Measurements from ENCODE around the gene LRG1.
A peak's percentile ranks its signal among the peaks of the same experiment; 100 is the strongest.

Gene LRG1

DNA sequence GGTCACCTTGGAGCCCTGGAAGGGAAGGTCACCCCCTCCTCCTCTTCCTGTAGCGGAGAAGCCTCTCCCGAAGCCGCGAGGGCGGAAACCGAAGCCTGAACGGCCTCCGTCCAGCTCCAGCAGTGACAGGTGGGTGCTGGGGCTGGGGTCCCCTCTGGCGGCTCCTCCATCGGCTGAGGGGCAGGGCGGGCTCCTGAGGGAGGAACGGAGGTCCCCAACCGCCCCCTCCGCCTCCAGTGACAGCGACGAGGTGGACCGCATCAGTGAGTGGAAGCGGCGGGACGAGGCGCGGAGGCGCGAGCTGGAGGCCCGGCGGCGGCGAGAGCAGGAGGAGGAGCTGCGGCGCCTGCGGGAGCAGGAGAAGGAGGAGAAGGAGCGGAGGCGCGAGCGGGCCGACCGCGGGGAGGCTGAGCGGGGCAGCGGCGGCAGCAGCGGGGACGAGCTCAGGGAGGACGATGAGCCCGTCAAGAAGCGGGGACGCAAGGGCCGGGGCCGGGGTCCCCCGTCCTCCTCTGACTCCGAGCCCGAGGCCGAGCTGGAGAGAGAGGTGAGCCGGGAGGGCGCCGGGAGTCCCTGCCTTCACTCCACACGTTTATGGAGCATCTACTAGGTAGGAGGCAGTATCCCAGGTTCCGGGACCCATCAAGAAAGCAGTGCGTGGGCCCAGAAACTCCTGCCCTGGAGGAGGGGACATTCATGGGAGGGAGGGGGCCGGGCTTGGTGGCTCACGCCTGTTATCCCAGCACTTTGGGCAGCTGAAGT lies 45.7 kb downstream of the LRG1 start (continued):
- TF ChIP-seq PRDM4 (tag by site-specific recombination; IDR thresholded peaks at IDR 0.05): no peak

DNA sequence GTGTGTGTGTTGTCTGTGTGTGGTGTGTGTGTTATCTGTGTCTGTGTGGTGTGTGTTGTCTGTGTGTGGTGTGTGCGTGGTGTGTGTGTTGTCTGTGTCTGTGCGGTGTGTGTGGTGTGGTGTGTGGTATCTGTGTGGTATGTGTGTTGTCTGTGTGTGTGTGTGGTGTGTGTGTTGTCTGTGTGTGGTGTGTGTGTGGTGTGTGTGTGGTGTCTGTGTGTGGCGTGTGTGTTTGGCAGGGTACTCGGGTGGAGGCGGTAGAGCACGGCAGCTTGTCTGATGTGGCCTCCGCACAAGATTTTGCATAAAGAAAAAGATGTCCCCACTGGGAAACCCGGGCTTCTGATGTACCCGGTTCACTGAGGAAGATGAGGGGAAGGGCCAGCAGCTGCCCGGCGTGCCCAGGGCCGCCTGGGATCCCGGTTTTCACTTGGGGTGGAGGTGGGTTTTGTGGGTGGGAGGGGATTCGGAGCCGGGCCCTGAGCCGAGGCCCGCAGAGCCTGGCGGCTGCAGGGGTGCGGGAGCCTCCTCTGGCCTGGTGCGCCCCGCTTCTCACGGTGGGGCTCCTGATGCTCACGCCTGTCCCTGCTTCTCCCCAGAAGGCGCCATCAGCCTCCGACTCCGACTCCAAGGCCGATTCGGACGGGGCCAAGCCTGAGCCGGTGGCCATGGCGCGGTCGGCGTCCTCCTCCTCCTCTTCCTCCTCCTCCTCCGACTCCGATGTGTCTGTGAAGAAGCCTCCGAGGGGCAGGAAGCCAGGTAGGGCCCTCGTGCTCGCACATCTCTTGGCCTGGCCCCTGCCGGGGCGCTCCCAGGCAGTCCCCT lies 46.5 kb downstream of the LRG1 start:
- H3K36me3 ChIP-seq (ENCODE audit: control insufficient read depth in 2 of 2, insufficient read depth in 1 of 2, low read length in 2 of 2): peaks cover 42 to 91% of the 10 kb centered on the region in 2 experiments; a peak in 2 of 3 replicates
- TF ChIP-seq, protein P1, sequence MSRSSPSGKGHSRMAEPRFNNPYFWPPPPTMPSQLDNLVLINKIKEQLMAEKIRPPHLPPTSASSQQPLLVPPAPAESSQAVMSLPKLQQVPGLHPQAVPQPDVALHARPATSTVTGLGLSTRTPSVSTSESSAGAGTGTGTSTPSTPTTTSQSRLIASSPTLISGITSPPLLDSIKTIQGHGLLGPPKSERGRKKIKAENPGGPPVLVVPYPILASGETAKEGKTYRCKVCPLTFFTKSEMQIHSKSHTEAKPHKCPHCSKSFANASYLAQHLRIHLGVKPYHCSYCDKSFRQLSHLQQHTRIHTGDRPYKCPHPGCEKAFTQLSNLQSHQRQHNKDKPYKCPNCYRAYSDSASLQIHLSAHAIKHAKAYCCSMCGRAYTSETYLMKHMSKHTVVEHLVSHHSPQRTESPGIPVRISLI (tag by site-specific recombination; IDR thresholded peaks at IDR 0.05): no peak
- TF ChIP-seq, protein P2, sequence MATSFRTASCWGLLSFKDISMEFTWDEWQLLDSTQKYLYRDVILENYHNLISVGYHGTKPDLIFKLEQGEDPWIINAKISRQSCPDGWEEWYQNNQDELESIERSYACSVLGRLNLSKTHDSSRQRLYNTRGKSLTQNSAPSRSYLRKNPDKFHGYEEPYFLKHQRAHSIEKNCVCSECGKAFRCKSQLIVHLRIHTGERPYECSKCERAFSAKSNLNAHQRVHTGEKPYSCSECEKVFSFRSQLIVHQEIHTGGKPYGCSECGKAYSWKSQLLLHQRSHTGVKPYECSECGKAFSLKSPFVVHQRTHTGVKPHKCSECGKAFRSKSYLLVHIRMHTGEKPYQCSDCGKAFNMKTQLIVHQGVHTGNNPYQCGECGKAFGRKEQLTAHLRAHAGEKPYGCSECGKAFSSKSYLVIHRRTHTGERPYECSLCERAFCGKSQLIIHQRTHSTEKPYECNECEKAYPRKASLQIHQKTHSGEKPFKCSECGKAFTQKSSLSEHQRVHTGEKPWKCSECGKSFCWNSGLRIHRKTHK (tag by site-specific recombination; IDR thresholded peaks at IDR 0.05): no peak
- TF ChIP-seq ZBTB6 (tag by site-specific recombination; IDR thresholded peaks at IDR 0.05): no peak
- no peak for TF ChIP-seq ZBTB21 (tag by site-specific recombination; IDR thresholded peaks at IDR 0.05)
- no peak for TF ChIP-seq ZNF76 (tag by site-specific recombination; IDR thresholded peaks at IDR 0.05; ENCODE audit: borderline replicate concordance, low read depth)
- no peak for TF ChIP-seq ZNF518A (tag by site-specific recombination; conservative IDR thresholded peaks at IDR 0.05; ENCODE audit: low read depth)
- no peak for TF ChIP-seq ZNF777 (tag by site-specific recombination; IDR thresholded peaks at IDR 0.05; ENCODE audit: borderline replicate concordance)
- no peak for TF ChIP-seq ZNF146 (tag by site-specific recombination; IDR thresholded peaks at IDR 0.05)
- TF ChIP-seq, protein P3, sequence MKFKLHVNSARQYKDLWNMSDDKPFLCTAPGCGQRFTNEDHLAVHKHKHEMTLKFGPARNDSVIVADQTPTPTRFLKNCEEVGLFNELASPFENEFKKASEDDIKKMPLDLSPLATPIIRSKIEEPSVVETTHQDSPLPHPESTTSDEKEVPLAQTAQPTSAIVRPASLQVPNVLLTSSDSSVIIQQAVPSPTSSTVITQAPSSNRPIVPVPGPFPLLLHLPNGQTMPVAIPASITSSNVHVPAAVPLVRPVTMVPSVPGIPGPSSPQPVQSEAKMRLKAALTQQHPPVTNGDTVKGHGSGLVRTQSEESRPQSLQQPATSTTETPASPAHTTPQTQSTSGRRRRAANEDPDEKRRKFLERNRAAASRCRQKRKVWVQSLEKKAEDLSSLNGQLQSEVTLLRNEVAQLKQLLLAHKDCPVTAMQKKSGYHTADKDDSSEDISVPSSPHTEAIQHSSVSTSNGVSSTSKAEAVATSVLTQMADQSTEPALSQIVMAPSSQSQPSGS (tag by site-specific recombination; IDR thresholded peaks at IDR 0.05; ENCODE audit: low read depth): no peak
- TF ChIP-seq ZNF157 (tag by site-specific recombination; IDR thresholded peaks at IDR 0.05): no peak
- TF ChIP-seq ZNF341 (tag by site-specific recombination; IDR thresholded peaks at IDR 0.05; ENCODE audit: low read depth): no peak
- TF ChIP-seq ZNF266 (tag by site-specific recombination; IDR thresholded peaks at IDR 0.05; ENCODE audit: low read depth): no peak
- no peak for TF ChIP-seq ZBTB7A (tag by site-specific recombination; IDR thresholded peaks at IDR 0.05; ENCODE audit: low read depth)
- TF ChIP-seq ZBTB8A (tag by site-specific recombination; IDR thresholded peaks at IDR 0.05): no peak
- TF ChIP-seq ZNF391 (tag by site-specific recombination; IDR thresholded peaks at IDR 0.05; ENCODE audit: borderline replicate concordance, low read depth): peak; percentile 6; the same call in 1 of the 2 replicates
- no peak for TF ChIP-seq ZNF488 (tag by site-specific recombination; IDR thresholded peaks at IDR 0.05)
- no peak for TF ChIP-seq ZNF433 (tag by site-specific recombination; IDR thresholded peaks at IDR 0.05; ENCODE audit: low read depth)
- 0 out of 2 replicates have a peak, but pooled peaks have one; percentile 25 for TF ChIP-seq ZNF239 (tag by site-specific recombination; IDR thresholded peaks at IDR 0.05)

More for the DNA sequence above, 46.5 kb downstream of the LRG1 start:
- no peak overlapping the region for H3K27ac ChIP-seq (ENCODE audit: extremely low read depth, low read depth, low read length)
- H3K4me1 ChIP-seq (ENCODE audit: control insufficient read depth, insufficient read depth, low read length): no peaks in the 10 kb centered on the region
- ChIA-PET POLR2A (interaction anchor here (0.5 kb wide), 1 partner anchor 10 kb away, joined by 5 read pairs; no protein-coding TSS in a partner anchor), CTCF (no interaction called here)
- no peaks in the 10 kb centered on the region for H3K9me3 ChIP-seq (ENCODE audit: control insufficient read depth, insufficient read depth, low read depth, low read length)
- no peak overlapping the region for H3K4me3 ChIP-seq (ENCODE audit: low read depth, low read length)
